Measurements from ENCODE around the gene TRRAP.

The TRRAP gene

GRCh38 chr7:98855610-98856422 is 22.5 kb upstream of the TRRAP start:
- H3K27ac ChIP-seq (ENCODE audit: low read length), result no peak overlapping the region
- H3K9me3 ChIP-seq (replicated peaks; ENCODE audit: insufficient read depth, low read length), result no peaks in the 10 kb centered on the region
- DNase-seq, result no peak
- H3K9ac ChIP-seq (ENCODE audit: low read length), result no peak overlapping the region
- TF ChIP-seq EZH2 (optimal IDR thresholded peaks at IDR 0.05; ENCODE audit: low read depth, low read length), result no peak
- TF ChIP-seq, protein P1, sequence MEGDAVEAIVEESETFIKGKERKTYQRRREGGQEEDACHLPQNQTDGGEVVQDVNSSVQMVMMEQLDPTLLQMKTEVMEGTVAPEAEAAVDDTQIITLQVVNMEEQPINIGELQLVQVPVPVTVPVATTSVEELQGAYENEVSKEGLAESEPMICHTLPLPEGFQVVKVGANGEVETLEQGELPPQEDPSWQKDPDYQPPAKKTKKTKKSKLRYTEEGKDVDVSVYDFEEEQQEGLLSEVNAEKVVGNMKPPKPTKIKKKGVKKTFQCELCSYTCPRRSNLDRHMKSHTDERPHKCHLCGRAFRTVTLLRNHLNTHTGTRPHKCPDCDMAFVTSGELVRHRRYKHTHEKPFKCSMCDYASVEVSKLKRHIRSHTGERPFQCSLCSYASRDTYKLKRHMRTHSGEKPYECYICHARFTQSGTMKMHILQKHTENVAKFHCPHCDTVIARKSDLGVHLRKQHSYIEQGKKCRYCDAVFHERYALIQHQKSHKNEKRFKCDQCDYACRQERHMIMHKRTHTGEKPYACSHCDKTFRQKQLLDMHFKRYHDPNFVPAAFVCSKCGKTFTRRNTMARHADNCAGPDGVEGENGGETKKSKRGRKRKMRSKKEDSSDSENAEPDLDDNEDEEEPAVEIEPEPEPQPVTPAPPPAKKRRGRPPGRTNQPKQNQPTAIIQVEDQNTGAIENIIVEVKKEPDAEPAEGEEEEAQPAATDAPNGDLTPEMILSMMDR (IDR thresholded peaks at IDR 0.05; ENCODE audit: low read length), result no peak
- TF ChIP-seq EZH2phosphoT487 (IDR thresholded peaks at IDR 0.05; ENCODE audit: low read length), result no peak
- H3F3A ChIP-seq (ENCODE audit: insufficient read depth, low read length), result no peaks in the 10 kb centered on the region
- H3K4me2 ChIP-seq (ENCODE audit: low read depth, low read length), result no peak overlapping the region
- H3K36me3 ChIP-seq (replicated peaks; ENCODE audit: insufficient read depth, low read length), result no peaks in the 10 kb centered on the region
- no peak overlapping the region for H2AFZ ChIP-seq (ENCODE audit: low read length)
- no peaks in the 10 kb centered on the region for H3K9me2 ChIP-seq (replicated peaks; ENCODE audit: insufficient read depth, low read length)
- no peak overlapping the region for H3K4me3 ChIP-seq (ENCODE audit: low read length)
- H3K4me1 ChIP-seq (ENCODE audit: low read length), result no peaks in the 10 kb centered on the region
- H4K20me1 ChIP-seq (ENCODE audit: insufficient read depth, low read length), result no peaks in the 10 kb centered on the region
- H3K79me2 ChIP-seq (ENCODE audit: low read length), result no peaks in the 10 kb centered on the region
- no peaks in the 10 kb centered on the region for H3K27me3 ChIP-seq (replicated peaks; ENCODE audit: insufficient read depth, low read length)

- no peak overlapping the region for H3K4me3 ChIP-seq (ENCODE audit: low read length)
- H3K79me2 ChIP-seq (ENCODE audit: low read length), result no peaks in the 10 kb centered on the region
- H3K9me2 ChIP-seq (replicated peaks; ENCODE audit: insufficient read depth, low read length), result no peaks in the 10 kb centered on the region
- H3K36me3 ChIP-seq (replicated peaks; ENCODE audit: insufficient read depth, low read length), result no peaks in the 10 kb centered on the region
- no peak overlapping the region for H3K27ac ChIP-seq (ENCODE audit: low read length)
- H4K20me1 ChIP-seq (ENCODE audit: insufficient read depth, low read length), result no peaks in the 10 kb centered on the region
- H3K9me3 ChIP-seq (replicated peaks; ENCODE audit: insufficient read depth, low read length), result no peaks in the 10 kb centered on the region
- DNase-seq, result no peak
- H3K27me3 ChIP-seq (replicated peaks; ENCODE audit: insufficient read depth, low read length), result no peaks in the 10 kb centered on the region; the same call in 1 of the 2 replicates
- no peaks in the 10 kb centered on the region for H3F3A ChIP-seq (ENCODE audit: insufficient read depth, low read length)
- H2AFZ ChIP-seq (ENCODE audit: low read length), result no peak overlapping the region
- no peaks in the 10 kb centered on the region for H3K4me1 ChIP-seq (ENCODE audit: low read length)
- no peak overlapping the region for H3K4me2 ChIP-seq (ENCODE audit: low read depth, low read length)
- no peak overlapping the region for H3K9ac ChIP-seq (ENCODE audit: low read length)
- no peak for TF ChIP-seq EZH2 (optimal IDR thresholded peaks at IDR 0.05; ENCODE audit: low read depth, low read length)
- TF ChIP-seq, protein P1 (IDR thresholded peaks at IDR 0.05; ENCODE audit: low read length), result no peak
- no peak for TF ChIP-seq EZH2phosphoT487 (IDR thresholded peaks at IDR 0.05; ENCODE audit: low read length)
Observed at GRCh38 chr7:98860071-98860470, 18.3 kb upstream of the TRRAP start.

GRCh38 chr7:98862203-98862602 is 16.1 kb upstream of the TRRAP start:
- H3K4me3 ChIP-seq (ENCODE audit: low read length), result no peak overlapping the region
- H3K9me2 ChIP-seq (replicated peaks; ENCODE audit: insufficient read depth, low read length), result no peaks in the 10 kb centered on the region
- H3K27ac ChIP-seq (ENCODE audit: low read length), result no peak overlapping the region
- no peaks in the 10 kb centered on the region for H3K79me2 ChIP-seq (ENCODE audit: low read length)
- H3K36me3 ChIP-seq (replicated peaks; ENCODE audit: insufficient read depth, low read length), result no peaks in the 10 kb centered on the region
- H3K27me3 ChIP-seq (replicated peaks; ENCODE audit: insufficient read depth, low read length), result no peaks in the 10 kb centered on the region; the same call in 1 of the 2 replicates
- no peak overlapping the region for H3K9ac ChIP-seq (ENCODE audit: low read length)
- H2AFZ ChIP-seq (ENCODE audit: low read length), result no peak overlapping the region
- no peaks in the 10 kb centered on the region for H3F3A ChIP-seq (ENCODE audit: insufficient read depth, low read length)
- TF ChIP-seq EZH2 (optimal IDR thresholded peaks at IDR 0.05; ENCODE audit: low read depth, low read length), result no peak
- TF ChIP-seq EZH2phosphoT487 (IDR thresholded peaks at IDR 0.05; ENCODE audit: low read length), result no peak
- TF ChIP-seq, protein P1 (IDR thresholded peaks at IDR 0.05; ENCODE audit: low read length), result no peak
- H3K4me2 ChIP-seq (ENCODE audit: low read depth, low read length), result no peak overlapping the region
- no peaks in the 10 kb centered on the region for H3K4me1 ChIP-seq (ENCODE audit: low read length)
- no peaks in the 10 kb centered on the region for H3K9me3 ChIP-seq (replicated peaks; ENCODE audit: insufficient read depth, low read length)
- DNase-seq, result no peak
- H4K20me1 ChIP-seq (ENCODE audit: insufficient read depth, low read length), result no peaks in the 10 kb centered on the region

Data from MM.1S (cell line).